ENCODE results near the gene GARS1. TPM values are rescaled to one million over a fixed set of nuclear protein-coding genes. Genes with fewer than 3 reads are reported as not detected.

GARS1 gene
- total and polyA plus RNA-seq, 9 of the 15 experiments (the other 6 are each of a cell fraction or from before 2014, with no cell fraction given) = 142 to 769 (median 272) TPM

DNA sequence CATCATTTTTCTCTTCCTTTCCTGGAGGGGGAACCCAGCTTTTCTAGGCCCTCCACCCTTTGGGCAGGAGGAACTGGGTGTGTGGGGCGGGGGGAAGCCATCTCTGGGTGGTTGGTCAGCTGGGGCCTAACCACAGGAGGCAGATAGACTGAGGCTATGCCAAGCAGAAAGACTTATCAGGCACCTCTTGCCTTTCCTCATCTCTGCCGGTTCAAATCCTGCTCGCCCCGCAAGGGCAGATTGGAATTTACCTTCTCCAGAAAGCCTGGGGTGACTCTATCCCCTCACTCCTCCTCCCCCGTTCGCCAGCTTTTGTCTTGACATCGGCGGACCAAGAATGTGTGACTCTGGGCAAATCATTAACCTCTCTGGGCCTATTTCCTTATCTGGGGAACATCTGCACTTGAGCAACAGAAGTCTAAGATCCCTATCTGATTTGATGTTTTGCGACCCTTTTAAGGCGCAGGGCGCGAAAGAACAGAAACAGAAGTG is 584 bp upstream of the GARS1 start (continued):
- no peak for TF ChIP-seq RBM39 (optimal IDR thresholded peaks at IDR 0.05; ENCODE audit: low read depth, low read length)
- TF ChIP-seq RBM25 (IDR thresholded peaks at IDR 0.05; ENCODE audit: low read depth, low read length, severe bottlenecking) = no peak
- peak; percentile 43; the same call in 1 of the 2 replicates for TF ChIP-seq ZNF175 (CRISPR knock-in tag; IDR thresholded peaks at IDR 0.05; ENCODE audit: low read depth)
- TF ChIP-seq, protein P1, sequence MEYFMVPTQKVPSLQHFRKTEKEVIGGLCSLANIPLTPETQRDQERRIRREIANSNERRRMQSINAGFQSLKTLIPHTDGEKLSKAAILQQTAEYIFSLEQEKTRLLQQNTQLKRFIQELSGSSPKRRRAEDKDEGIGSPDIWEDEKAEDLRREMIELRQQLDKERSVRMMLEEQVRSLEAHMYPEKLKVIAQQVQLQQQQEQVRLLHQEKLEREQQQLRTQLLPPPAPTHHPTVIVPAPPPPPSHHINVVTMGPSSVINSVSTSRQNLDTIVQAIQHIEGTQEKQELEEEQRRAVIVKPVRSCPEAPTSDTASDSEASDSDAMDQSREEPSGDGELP (CRISPR knock-in tag; IDR thresholded peaks at IDR 0.05; ENCODE audit: borderline replicate concordance) = peak; percentile 90
- TF ChIP-seq, protein P2, sequence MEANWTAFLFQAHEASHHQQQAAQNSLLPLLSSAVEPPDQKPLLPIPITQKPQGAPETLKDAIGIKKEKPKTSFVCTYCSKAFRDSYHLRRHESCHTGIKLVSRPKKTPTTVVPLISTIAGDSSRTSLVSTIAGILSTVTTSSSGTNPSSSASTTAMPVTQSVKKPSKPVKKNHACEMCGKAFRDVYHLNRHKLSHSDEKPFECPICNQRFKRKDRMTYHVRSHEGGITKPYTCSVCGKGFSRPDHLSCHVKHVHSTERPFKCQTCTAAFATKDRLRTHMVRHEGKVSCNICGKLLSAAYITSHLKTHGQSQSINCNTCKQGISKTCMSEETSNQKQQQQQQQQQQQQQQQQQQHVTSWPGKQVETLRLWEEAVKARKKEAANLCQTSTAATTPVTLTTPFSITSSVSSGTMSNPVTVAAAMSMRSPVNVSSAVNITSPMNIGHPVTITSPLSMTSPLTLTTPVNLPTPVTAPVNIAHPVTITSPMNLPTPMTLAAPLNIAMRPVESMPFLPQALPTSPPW (CRISPR knock-in tag; IDR thresholded peaks at IDR 0.05) = peak; percentile 3; the same call in 1 of the 2 replicates
- TF ChIP-seq FOXJ2 (tag; IDR thresholded peaks at IDR 0.05) = peak; percentile 17; the same call in 1 of the 2 replicates
- TF ChIP-seq SIN3B (IDR thresholded peaks at IDR 0.05; ENCODE audit: low read depth) = no peak
- TF ChIP-seq RB1 (IDR thresholded peaks at IDR 0.05; ENCODE audit: low read depth) = no peak
- TF ChIP-seq JUNB (CRISPR knock-in tag; conservative IDR thresholded peaks at IDR 0.05) = no peak
- peak; percentile 50 for TF ChIP-seq GATA2 (CRISPR knock-in tag; IDR thresholded peaks at IDR 0.05)
- peak; percentile 83 for TF ChIP-seq ZFX (CRISPR knock-in tag; IDR thresholded peaks at IDR 0.05)
- 0 out of 2 replicates have a peak, but pooled peaks have one; percentile 11 for TF ChIP-seq MTA3 (IDR thresholded peaks at IDR 0.05; ENCODE audit: borderline replicate concordance)
- TF ChIP-seq, protein P3, sequence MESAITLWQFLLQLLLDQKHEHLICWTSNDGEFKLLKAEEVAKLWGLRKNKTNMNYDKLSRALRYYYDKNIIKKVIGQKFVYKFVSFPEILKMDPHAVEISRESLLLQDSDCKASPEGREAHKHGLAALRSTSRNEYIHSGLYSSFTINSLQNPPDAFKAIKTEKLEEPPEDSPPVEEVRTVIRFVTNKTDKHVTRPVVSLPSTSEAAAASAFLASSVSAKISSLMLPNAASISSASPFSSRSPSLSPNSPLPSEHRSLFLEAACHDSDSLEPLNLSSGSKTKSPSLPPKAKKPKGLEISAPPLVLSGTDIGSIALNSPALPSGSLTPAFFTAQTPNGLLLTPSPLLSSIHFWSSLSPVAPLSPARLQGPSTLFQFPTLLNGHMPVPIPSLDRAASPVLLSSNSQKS (CRISPR knock-in tag; IDR thresholded peaks at IDR 0.05) = no peak
- TF ChIP-seq, protein P4, sequence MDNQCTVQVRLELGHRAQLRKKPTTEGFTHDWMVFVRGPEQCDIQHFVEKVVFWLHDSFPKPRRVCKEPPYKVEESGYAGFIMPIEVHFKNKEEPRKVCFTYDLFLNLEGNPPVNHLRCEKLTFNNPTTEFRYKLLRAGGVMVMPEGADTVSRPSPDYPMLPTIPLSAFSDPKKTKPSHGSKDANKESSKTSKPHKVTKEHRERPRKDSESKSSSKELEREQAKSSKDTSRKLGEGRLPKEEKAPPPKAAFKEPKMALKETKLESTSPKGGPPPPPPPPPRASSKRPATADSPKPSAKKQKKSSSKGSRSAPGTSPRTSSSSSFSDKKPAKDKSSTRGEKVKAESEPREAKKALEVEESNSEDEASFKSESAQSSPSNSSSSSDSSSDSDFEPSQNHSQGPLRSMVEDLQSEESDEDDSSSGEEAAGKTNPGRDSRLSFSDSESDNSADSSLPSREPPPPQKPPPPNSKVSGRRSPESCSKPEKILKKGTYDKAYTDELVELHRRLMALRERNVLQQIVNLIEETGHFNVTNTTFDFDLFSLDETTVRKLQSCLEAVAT (IDR thresholded peaks at IDR 0.05) = peak in 1 of 2 experiments; percentile 64; a peak in 1 of 4 replicates
- no peak for TF ChIP-seq CBX1 (IDR thresholded peaks at IDR 0.05; ENCODE audit: low read depth)
- TF ChIP-seq, protein P5, sequence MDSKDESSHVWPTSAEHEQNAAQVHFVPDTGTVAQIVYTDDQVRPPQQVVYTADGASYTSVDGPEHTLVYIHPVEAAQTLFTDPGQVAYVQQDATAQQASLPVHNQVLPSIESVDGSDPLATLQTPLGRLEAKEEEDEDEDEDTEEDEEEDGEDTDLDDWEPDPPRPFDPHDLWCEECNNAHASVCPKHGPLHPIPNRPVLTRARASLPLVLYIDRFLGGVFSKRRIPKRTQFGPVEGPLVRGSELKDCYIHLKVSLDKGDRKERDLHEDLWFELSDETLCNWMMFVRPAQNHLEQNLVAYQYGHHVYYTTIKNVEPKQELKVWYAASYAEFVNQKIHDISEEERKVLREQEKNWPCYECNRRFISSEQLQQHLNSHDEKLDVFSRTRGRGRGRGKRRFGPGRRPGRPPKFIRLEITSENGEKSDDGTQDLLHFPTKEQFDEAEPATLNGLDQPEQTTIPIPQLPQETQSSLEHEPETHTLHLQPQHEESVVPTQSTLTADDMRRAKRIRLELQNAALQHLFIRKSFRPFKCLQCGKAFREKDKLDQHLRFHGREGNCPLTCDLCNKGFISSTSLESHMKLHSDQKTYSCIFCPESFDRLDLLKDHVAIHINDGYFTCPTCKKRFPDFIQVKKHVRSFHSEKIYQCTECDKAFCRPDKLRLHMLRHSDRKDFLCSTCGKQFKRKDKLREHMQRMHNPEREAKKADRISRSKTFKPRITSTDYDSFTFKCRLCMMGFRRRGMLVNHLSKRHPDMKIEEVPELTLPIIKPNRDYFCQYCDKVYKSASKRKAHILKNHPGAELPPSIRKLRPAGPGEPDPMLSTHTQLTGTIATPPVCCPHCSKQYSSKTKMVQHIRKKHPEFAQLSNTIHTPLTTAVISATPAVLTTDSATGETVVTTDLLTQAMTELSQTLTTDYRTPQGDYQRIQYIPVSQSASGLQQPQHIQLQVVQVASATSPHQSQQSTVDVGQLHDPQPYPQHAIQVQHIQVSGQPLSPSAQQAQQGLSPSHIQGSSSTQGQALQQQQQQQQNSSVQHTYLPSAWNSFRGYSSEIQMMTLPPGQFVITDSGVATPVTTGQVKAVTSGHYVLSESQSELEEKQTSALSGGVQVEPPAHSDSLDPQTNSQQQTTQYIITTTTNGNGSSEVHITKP (IDR thresholded peaks at IDR 0.05; ENCODE audit: partially characterized antibody) = peak; percentile 85
- TF ChIP-seq, protein P6, sequence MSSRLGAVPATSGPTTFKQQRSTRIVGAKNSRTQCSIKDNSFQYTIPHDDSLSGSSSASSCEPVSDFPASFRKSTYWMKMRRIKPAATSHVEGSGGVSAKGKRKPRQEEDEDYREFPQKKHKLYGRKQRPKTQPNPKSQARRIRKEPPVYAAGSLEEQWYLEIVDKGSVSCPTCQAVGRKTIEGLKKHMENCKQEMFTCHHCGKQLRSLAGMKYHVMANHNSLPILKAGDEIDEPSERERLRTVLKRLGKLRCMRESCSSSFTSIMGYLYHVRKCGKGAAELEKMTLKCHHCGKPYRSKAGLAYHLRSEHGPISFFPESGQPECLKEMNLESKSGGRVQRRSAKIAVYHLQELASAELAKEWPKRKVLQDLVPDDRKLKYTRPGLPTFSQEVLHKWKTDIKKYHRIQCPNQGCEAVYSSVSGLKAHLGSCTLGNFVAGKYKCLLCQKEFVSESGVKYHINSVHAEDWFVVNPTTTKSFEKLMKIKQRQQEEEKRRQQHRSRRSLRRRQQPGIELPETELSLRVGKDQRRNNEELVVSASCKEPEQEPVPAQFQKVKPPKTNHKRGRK (tag; IDR thresholded peaks at IDR 0.05) = no peak
- TF ChIP-seq DACH1 (IDR thresholded peaks at IDR 0.05; ENCODE audit: partially characterized antibody) = peak; percentile 59
